B cell (primary cell): ENCODE data around the gene C19orf47.

Experiments used
- CTCF ChIP-seq: fragments of 200-600 bp; IDR thresholded peaks from one replicate; pipeline ENCODE4 v1.8.0; 2022; ENCODE audit warnings: antibody characterized with exemption, mild to moderate bottlenecking
- EZH2 ChIP-seq: IDR thresholded peaks from 2 replicates; pipeline ENCODE4 v1.6.1; 2012; ENCODE audit warnings: borderline replicate concordance, low read depth, mild to moderate bottlenecking, moderate library complexity, low read length; ENCODE audit not compliant: insufficient read depth, poor library complexity, severe bottlenecking

GRCh38 chr19:40271706-40272105 is 76.5 kb downstream of the C19orf47 start:
- TF ChIP-seq EZH2 (no peak), CTCF (no peak)
